Measurements from ENCODE around the gene CREBZF. TPM values are rescaled to one million over a fixed set of nuclear protein-coding genes. Genes with fewer than 3 reads are reported as not detected.

CREBZF gene
- total and polyA plus RNA-seq, 2 experiments from 2014 or later, result 46.0 to 69.7 TPM

GRCh38 chr11:85627332-85627997, 37.5 kb downstream of the CREBZF start, which contains the start of gene DLG2:
Gene DLG2, minus strand, starts transcription at chr11:85627344.
- Histone ChIP-seq H3K4me3 (peak within 1 kb of the TSS; percentile 66), H4K20me1 (ENCODE audit: insufficient read depth, poor library complexity, severe bottlenecking) (no peaks in the 10 kb centered on the region), H3K79me2 (peaks cover 37% of the 10 kb centered on the region), H3K27me3 (no peaks in the 10 kb centered on the region), H2AFZ (peak within 1 kb of the TSS; percentile 99), H3K27ac (peak within 1 kb of the TSS; percentile 70), H3K4me2 (peak within 1 kb of the TSS; percentile 95), H3K4me1 (ENCODE audit: insufficient read depth) (peaks cover 6% of the 10 kb centered on the region), H3K36me3 (replicated peaks; ENCODE audit: insufficient read depth, low read depth) (no peaks in the 10 kb centered on the region), H3K9me2 (replicated peaks; ENCODE audit: insufficient read depth) (no peaks in the 10 kb centered on the region), H3K9me3 (ENCODE audit: low read depth) (no peaks in the 10 kb centered on the region)
- DNase-seq (ENCODE audit: low spot score), result peak; percentile 19
- TF ChIP-seq CTCF (IDR thresholded peaks at IDR 0.05; ENCODE audit: poor library complexity) (no peak), EZH2 (IDR thresholded peaks at IDR 0.05; ENCODE audit: borderline replicate concordance) (no peak), EZH2phosphoT487 (IDR thresholded peaks at IDR 0.05; ENCODE audit: low read depth, severe bottlenecking, unreplicated experiment) (no peak)
- 2% methylated on average over 23 of the region's 23 CpGs for WGBS (ENCODE audit: low lambda C conversion rate, missing lambda C conversion rate)

- no peaks in the 10 kb centered on the region for H3K9me2 ChIP-seq (replicated peaks; ENCODE audit: insufficient read depth)
- peak overlapping the region; percentile 99 for H2AFZ ChIP-seq
- H3K4me2 ChIP-seq, result peak overlapping the region; percentile 95
- H3K9me3 ChIP-seq (ENCODE audit: low read depth), result no peaks in the 10 kb centered on the region
- H3K4me1 ChIP-seq (ENCODE audit: insufficient read depth), result peaks cover 6% of the 10 kb centered on the region
- DNase-seq (ENCODE audit: low spot score), result peak; percentile 10
- no peaks in the 10 kb centered on the region for H4K20me1 ChIP-seq (ENCODE audit: insufficient read depth, poor library complexity, severe bottlenecking)
- H3K27ac ChIP-seq, result no peak overlapping the region
- 69% methylated on average over 2 of the region's 2 CpGs for WGBS (ENCODE audit: low lambda C conversion rate, missing lambda C conversion rate)
- peak overlapping the region; percentile 66 for H3K4me3 ChIP-seq
- H3K79me2 ChIP-seq, result peaks cover 27% of the 10 kb centered on the region
- TF ChIP-seq EZH2 (IDR thresholded peaks at IDR 0.05; ENCODE audit: borderline replicate concordance) (no peak), CTCF (IDR thresholded peaks at IDR 0.05; ENCODE audit: poor library complexity) (no peak), EZH2phosphoT487 (IDR thresholded peaks at IDR 0.05; ENCODE audit: low read depth, severe bottlenecking, unreplicated experiment) (no peak)
- H3K27me3 ChIP-seq, result no peaks in the 10 kb centered on the region
- no peaks in the 10 kb centered on the region for H3K36me3 ChIP-seq (replicated peaks; ENCODE audit: insufficient read depth, low read depth)
Measured at GRCh38 chr11:85626496-85626895, 38.4 kb downstream of the CREBZF start.

- H3K9me2 ChIP-seq (replicated peaks; ENCODE audit: insufficient read depth), result no peaks in the 10 kb centered on the region
- WGBS (ENCODE audit: low lambda C conversion rate, missing lambda C conversion rate), result 91% methylated on average over 3 of the region's 3 CpGs
Measured at GRCh38 chr11:85620256-85620655, 44.7 kb downstream of the CREBZF start.

More at GRCh38 chr11:85620256-85620655, 44.7 kb downstream of the CREBZF start:
- Histone ChIP-seq H3K4me1 (ENCODE audit: insufficient read depth) (no peaks in the 10 kb centered on the region), H3K36me3 (replicated peaks; ENCODE audit: insufficient read depth, low read depth) (no peaks in the 10 kb centered on the region), H4K20me1 (ENCODE audit: insufficient read depth, poor library complexity, severe bottlenecking) (no peaks in the 10 kb centered on the region), H3K4me2 (no peak overlapping the region), H2AFZ (no peak overlapping the region), H3K79me2 (no peaks in the 10 kb centered on the region), H3K4me3 (no peak overlapping the region), H3K27me3 (no peaks in the 10 kb centered on the region), H3K27ac (no peak overlapping the region), H3K9me3 (ENCODE audit: low read depth) (no peaks in the 10 kb centered on the region)
- TF ChIP-seq EZH2phosphoT487 (IDR thresholded peaks at IDR 0.05; ENCODE audit: low read depth, severe bottlenecking, unreplicated experiment) (no peak), CTCF (IDR thresholded peaks at IDR 0.05; ENCODE audit: poor library complexity) (no peak), EZH2 (IDR thresholded peaks at IDR 0.05; ENCODE audit: borderline replicate concordance) (no peak)
- DNase-seq (ENCODE audit: low spot score), result no peak

Measured in hepatocyte (in vitro differentiated cells).